ENCODE data around the gene SPNS3.
A peak's percentile ranks its signal among the peaks of the same experiment; 100 is the strongest.

Gene SPNS3

GRCh38 chr17:4469552-4469951, 35.8 kb downstream of the SPNS3 start:
- no peak for DNase-seq (ENCODE audit: low read depth in 3 of 3)

DNA sequence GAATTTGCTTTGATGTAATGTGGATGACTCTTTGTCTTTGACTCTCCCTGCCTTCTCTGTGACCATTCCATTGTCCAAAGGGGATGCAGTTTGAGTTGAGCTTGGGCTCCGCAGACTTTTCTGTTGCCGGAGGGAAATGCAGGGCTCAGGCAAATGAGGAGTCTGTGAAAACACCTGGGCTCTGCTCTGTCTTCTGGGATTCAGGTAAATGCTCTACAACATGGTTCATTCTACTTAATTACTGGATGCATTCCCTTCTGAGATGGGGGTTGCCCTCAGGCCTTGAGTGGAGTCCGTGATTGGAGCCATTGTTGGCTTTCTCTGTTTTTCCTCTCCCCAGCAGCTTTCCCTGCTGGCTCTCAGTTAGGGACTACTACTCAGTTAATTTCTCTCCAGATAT, 38.5 kb downstream of the SPNS3 start:
- no peak for DNase-seq (ENCODE audit: low read depth in 3 of 3)

DNA sequence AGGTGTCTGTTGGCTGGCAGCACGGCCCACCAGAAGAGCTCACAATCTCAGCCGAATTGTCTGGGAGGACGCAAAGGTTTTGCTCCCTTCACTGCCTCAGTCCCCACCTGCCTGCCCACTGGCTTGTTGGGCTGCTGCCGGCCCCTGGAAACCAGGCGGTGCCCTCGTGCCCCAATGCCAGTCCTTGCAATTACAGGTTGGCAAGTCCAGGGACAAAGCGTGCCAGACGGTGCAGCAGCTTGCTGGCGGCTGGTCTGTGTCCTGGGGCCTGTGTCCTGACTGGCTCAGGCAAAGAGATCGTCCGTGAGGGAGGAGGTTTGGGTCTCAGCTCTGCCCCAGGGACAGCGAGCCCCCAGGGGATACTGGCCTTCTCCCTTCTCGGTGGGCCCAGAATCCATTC, 40.4 kb downstream of the SPNS3 start:
- no peak for DNase-seq (ENCODE audit: low read depth in 3 of 3)

DNA sequence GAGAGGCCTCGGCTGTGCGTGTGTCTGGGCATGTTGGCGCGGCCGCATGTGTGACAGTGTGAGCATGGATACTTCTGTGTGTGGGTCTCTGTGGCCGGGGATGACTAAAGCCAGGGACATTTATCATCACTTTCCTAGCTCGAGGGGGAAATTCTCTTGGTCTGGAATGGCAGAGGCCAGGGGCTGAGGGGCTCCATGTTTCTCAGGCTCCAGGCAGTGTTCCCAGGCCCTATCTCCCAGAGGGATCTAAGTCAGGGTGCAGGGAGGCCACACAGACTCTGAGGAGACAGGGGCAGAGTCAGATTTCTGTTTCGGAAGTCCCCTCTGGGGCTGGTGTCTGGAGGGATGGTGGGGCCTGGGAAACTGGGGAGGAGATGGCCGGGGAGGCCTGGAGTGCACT, 41.3 kb downstream of the SPNS3 start:
- DNase-seq (ENCODE audit: low read depth in 3 of 3) = no peak

DNA sequence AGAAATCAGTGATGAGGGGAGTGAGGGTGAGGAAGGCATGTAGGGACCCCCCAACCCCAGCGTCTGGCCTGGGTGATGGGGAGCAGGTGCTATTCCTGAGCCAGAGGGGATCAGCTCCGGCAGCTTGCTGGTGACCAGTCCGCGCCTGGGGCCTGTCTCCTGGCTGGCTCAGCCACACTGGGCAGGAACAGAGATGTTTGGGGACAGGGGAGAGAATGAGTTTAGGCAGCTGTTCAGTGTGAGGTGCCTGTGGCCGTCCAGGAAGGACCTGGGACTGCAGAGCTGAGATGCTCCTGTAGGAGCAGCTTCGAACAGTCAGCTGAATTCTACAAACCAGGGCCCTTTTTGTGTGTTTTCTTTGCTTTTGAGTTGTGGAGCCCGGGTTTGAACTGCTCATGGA, 41.7 kb downstream of the SPNS3 start:
- no peak for DNase-seq (ENCODE audit: low read depth in 3 of 3)

- DNase-seq (ENCODE audit: low read depth in 3 of 3) = no peak
Observed at GRCh38 chr17:4476017-4476416, 42.3 kb downstream of the SPNS3 start.

GRCh38 chr17:4476511-4477070, 42.9 kb downstream of the SPNS3 start:
- DNase-seq (ENCODE audit: low read depth in 3 of 3) = no peak

- no peak for DNase-seq (ENCODE audit: low read depth in 3 of 3)
Observed at GRCh38 chr17:4477255-4477791, 43.6 kb downstream of the SPNS3 start.

DNA sequence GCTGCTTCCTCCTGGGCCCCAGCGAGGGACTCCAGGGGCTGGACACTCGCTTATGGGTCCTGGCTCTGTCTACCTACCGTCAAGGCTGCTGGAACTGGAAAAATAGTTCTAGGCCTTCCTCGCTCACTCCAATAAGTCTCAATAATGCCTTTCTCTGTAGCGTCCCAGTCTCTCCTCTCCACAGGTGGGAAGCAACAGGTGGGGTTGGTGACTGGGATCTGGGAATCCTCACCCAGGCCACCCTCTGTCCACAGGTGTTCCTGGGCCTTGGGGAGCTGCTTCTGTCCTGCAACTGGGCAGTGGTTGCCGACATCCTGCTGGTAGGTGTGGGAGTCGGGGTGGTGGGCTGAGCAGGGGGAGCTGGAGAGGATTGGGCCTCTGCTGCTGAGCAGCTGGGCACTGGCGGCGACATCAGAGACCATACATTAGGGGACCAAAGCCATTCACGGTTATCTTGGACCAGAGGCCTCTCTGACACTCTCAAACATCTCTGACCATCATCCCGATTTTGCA, 44.6 kb downstream of the SPNS3 start:
- DNase-seq (ENCODE audit: low read depth in 3 of 3) = no peak

DNA sequence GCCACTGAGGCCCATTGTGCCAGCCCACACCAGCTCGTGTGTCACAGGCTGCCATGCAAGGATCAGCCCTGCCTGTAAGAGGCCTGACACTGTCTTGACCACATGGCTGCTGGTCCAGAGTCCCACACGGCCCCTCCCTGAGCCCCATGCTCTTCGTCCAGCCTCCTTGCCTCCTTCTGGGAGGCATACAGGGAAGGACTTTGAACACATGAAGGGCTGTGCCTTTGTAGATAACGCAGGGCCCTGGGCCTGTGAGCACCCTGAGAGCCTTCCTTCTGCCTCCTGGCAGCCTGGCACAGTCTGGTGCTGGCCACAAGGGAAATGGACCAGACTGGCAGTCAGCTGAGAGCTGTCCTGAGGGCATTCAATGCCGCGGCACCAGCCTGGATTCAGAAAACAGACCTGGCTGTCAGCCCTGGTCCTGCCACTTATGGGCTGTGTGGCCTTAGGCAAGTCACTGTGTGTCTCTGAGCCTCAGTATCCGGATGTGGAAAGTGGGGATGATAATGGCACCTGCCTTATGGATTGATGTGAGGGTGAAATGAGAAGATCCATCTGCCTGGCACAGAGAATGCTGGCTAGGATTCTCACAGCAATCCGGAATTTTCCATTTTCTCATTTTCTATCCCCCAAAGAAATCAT, 45.7 kb downstream of the SPNS3 start:
- no peak for DNase-seq (ENCODE audit: low read depth in 3 of 3)

DNA sequence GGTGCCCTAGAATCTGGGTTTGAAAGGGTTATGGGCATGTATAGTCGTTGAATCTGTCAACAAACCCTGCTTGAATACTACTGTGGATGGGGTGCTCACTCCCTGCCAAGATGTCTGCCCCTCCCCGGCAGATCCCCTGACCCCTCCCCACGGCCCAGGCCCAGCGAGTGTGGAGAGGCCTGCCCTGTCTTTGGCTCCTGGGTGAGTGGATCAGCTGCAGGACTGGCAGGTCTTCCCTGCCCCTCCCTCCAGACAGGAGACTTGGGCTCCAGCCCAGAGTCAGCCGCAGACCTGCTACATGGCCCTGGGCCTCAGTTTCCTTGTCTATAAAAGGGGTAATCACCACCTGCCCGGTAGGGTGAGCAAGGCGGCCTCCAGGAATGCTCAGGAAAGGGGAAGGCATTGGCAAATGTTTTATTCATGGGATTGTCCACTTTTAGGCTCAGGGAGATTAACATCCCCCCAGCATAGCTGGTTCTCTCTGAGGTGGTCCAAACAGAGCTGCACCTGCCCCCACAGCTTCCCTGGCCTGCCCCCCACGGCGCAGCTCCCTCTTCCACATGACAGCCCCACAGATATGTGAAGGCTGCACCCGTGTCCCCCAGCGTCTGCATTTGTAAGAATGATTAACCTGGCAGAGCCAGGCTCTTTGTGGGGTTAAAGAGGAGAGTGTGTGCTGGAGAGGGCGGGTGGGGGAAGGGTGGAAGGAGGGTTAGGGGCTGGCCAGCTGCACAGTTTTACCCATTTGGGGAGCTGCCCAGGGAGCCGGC, 46.4 kb downstream of the SPNS3 start:
- DNase-seq (ENCODE audit: low read depth in 3 of 3) = no peak

DNA sequence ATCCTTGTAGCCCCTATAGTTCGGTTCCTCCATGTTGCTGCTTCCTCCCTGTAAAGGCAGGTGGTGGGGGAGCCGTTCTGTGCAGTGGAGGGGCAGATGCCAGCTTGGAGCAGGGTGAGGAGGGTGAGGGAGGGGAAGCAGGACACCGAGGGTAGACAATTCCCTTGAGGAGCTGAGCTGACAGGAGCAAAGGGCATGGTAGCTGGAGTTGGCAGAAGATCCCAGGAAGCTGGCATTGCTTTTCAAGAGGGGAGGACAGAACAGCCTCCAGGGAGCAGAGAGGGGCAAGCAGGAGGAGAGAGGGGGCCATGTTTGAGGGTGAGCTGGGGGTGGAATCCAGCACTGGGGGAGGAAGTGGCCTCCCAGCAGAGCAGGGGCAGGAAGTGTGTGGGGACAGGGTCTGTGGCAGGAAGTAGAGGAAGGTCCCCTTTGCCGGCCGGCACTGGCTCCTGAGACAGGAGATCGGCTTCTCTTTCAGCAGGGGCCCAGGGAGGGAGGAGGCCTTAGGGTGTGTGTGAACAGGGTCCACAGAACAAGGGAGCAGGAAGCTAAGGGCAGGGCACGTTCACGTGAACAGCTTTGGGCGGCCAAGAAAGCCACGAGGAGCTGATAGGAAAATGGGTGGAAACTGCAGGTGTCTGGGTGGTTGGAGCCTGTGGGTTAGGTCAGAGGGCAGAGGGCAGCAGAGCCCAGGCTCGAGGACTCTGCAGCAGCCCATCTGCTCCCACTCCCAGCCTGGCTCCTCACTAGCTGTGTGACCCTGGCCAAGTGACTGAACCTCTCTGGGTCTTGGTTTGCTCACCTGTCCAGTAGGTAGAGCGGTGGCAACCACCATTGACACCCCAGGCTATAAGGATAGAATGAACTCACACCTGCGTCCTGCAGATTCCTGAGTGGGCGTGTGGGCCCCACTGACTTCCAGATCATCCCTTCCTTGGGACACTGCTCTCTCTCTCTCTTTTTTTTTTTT, 47.5 kb downstream of the SPNS3 start:
- DNase-seq (ENCODE audit: low read depth in 3 of 3) = peak in 1 of 3 experiments; percentile 17

DNA sequence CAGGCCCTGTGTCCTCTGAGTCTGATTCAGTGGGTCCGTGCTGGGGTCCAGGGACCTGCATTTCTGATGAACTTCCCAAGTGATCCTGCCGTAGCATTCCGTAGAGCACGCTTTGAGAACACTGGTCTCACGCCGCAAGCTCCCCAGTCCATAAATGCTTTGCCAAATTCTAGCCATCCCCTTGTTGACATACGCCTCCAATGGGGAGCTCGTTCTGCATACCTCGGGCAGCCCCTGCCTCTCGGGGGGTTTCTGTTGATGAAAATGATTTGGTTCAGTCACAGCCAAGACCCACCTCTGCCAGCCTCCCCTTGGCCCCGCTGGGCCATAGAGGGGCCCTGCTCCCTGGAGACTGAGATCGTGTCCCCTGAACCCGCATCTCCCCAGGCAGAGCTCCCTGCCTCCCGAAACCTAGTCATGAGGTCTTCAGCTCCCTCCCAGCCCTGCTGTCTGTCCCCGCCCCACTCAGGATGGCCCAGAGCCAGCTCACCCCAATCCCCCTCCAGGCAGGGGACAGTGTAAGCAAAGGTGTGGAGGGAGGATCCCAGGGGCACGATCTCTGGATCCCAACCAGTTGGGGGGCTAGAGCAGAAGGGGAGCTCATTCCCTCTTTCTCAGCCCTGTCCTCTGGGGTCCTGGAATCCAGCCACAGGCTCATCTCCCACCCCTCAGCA, 48.7 kb downstream of the SPNS3 start:
- no peak for DNase-seq (ENCODE audit: low read depth in 3 of 3)

DNA sequence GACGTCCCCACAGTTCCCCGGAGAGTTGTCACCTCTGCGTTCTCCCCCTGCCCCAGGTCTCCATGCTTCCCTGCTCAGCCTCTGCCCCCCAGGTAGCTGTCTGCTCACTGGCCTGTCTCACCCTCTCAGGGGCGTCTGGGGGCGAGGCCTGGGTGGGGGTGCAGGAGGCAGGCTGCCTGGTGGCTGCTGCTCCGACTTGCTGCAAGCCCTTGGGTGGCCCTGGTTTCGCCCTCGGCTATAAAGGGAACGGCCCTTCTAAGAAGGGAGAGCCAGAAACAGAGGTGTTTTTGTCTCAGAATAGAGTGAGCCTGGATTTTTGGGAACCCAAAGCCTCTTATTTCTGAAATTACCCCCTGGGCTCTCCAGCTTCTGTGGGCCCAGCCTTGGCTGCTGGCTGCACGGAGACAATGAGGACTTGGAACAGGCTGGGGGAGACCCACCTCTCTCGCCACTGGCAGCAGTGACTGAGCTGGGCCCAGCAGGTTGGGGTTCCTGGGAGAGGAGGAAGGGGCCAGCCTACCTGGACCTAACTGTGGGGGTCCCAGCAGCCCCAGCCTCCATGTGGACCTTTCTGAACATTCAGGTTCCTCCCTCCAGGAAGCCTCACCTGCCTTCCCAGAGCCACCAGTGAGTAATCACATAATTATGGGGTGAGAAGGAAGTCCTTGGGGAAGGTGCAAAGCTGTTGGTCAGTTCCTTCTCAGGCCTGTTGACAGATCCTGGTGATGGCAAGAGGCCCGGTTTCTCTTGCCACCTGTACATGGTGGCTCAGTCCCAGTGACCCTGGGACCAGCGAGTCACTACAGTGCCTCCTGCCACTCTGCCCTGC, 49.5 kb downstream of the SPNS3 start:
- DNase-seq (ENCODE audit: low read depth in 3 of 3) = no peak

DNA sequence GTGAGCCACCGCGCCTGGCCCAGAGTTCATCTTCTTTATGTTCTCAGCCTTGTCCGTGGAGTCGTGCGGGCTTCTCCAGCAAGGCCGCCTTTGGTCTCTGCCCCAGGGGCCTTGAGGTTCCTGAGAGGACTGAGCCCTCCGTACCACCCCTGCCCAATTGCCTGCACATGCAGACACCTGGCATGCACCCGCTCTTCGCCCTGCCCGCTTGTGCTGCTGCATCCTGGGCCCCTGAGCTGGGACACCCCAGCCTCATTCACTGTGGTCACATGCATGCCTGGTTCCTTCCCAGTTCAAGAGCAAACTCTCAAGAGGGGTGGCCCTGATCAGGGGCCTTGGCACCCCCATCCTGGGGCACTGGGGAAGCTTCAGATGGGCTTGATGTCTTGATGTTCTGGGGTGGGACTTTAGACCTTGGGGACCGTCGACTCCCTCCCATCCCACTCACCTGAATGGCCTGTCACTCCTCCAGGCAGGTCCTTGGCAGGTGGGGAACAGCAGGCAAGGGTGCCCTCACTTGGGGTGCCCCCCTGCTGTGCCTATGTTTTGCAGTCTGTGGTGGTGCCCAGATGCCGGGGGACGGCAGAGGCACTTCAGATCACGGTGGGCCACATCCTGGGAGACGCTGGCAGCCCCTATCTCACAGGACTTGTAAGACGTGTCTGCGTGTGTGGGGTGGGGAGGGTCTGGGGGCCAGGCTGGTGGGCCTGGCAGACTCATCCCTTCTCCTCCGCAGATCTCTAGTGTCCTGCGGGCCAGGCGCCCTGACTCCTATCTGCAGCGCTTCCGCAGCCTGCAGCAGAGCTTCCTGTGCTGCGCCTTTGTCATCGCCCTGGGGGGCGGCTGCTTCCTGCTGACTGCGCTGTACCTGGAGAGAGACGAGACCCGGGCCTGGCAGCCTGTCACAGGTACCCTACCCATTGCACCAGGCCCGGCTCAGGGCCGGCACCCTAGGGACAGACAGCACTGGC, 52.2 kb downstream of the SPNS3 start:
- DNase-seq (ENCODE audit: low read depth in 3 of 3) = peak; percentile 28 to 45 (median 31)

GRCh38 chr17:4487296-4487695, 53.6 kb downstream of the SPNS3 start:
- DNase-seq (ENCODE audit: low read depth in 3 of 3) = no peak

- no peak for DNase-seq (ENCODE audit: low read depth in 3 of 3)
Observed at GRCh38 chr17:4487820-4488716, 54.3 kb downstream of the SPNS3 start.

Measured in stimulated activated CD4-positive, alpha-beta T cell treated with anti-CD3 and anti-CD28 coated beads, TNF-alpha, amount 100 ng/mL, for 4 hours (primary cell).